ENCODE measurements around the gene SLU7.

DNA sequence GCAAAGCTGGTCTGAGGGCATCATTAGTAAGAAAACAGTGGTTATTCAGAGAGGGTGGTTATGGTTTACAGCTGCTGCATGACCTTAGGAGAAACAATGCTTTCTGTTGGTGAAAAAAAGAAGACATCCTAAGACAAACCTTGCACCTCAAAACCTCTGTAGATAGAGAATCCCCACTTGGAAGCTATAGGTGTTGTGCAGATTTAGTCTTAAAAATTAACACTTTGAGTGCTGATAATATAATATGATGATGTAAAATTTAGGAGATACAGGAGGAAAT is 1.4 kb upstream of the SLU7 start:
- TF ChIP-seq, protein P1, sequence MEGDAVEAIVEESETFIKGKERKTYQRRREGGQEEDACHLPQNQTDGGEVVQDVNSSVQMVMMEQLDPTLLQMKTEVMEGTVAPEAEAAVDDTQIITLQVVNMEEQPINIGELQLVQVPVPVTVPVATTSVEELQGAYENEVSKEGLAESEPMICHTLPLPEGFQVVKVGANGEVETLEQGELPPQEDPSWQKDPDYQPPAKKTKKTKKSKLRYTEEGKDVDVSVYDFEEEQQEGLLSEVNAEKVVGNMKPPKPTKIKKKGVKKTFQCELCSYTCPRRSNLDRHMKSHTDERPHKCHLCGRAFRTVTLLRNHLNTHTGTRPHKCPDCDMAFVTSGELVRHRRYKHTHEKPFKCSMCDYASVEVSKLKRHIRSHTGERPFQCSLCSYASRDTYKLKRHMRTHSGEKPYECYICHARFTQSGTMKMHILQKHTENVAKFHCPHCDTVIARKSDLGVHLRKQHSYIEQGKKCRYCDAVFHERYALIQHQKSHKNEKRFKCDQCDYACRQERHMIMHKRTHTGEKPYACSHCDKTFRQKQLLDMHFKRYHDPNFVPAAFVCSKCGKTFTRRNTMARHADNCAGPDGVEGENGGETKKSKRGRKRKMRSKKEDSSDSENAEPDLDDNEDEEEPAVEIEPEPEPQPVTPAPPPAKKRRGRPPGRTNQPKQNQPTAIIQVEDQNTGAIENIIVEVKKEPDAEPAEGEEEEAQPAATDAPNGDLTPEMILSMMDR (IDR thresholded peaks at IDR 0.05) = no peak
- no peak for TF ChIP-seq POLR2A (IDR thresholded peaks at IDR 0.05)
